ENCODE data around the gene SCRN3. TPM values are rescaled to one million over a fixed set of nuclear protein-coding genes. Genes with fewer than 3 reads are reported as not detected.
A peak's percentile ranks its signal among the peaks of the same experiment; 100 is the strongest.
"Not testable (repeated sequence)": the region's sequence is repeated elsewhere in the genome, so short reads cannot be mapped to it uniquely, and the experiment has no call there.

The SCRN3 gene
- total RNA-seq (ENCODE audit: low replicate concordance): 21.8 and 34.6 TPM in 2 replicates

- H3K4me3 ChIP-seq (ENCODE audit: low read depth, low read length): peak within 1 kb of the TSS; percentile 81
- peak; percentile 74 for DNase-seq (ENCODE audit: low read depth)
- TF ChIP-seq CTCF (IDR thresholded peaks at IDR 0.05; ENCODE audit: insufficient read depth, low read length): no peak
These were observed at the start of gene SCRN3 for GRCh38 chr2:174395284-174395968. SCRN3 (plus strand) TSS chr2:174395730; CDS start chr2:174398284, 2,554 bp downstream.

- peak; percentile 47 for TF ChIP-seq CTCF (IDR thresholded peaks at IDR 0.05; ENCODE audit: insufficient read depth, low read length)
- DNase-seq (ENCODE audit: low read depth): no peak
- no peak overlapping the region for H3K4me3 ChIP-seq (ENCODE audit: low read depth, low read length)
These were observed 45.5 kb upstream of the SCRN3 start for GRCh38 chr2:174350018-174350417.

- H3K4me3 ChIP-seq (ENCODE audit: low read depth, low read length): no peak overlapping the region
- DNase-seq (ENCODE audit: low read depth): no peak
- TF ChIP-seq CTCF (IDR thresholded peaks at IDR 0.05; ENCODE audit: insufficient read depth, low read length): no peak
These were observed 44.8 kb upstream of the SCRN3 start for GRCh38 chr2:174350593-174351181.

GRCh38 chr2:174353004-174353403, 42.5 kb upstream of the SCRN3 start:
- DNase-seq (ENCODE audit: low read depth): no peak
- H3K4me3 ChIP-seq (ENCODE audit: low read depth, low read length): no peak overlapping the region
- no peak for TF ChIP-seq CTCF (IDR thresholded peaks at IDR 0.05; ENCODE audit: insufficient read depth, low read length)

- TF ChIP-seq CTCF (IDR thresholded peaks at IDR 0.05; ENCODE audit: insufficient read depth, low read length): no peak
- no peak for DNase-seq (ENCODE audit: low read depth)
- H3K4me3 ChIP-seq (ENCODE audit: low read depth, low read length): no peak overlapping the region
These were observed 39.2 kb upstream of the SCRN3 start for GRCh38 chr2:174356347-174356746.

GRCh38 chr2:174359663-174360062, 35.9 kb upstream of the SCRN3 start:
- not testable (repeated sequence) for H3K4me3 ChIP-seq (ENCODE audit: low read depth, low read length); DNase-seq (ENCODE audit: low read depth)

- TF ChIP-seq CTCF (IDR thresholded peaks at IDR 0.05; ENCODE audit: insufficient read depth, low read length): no peak
- DNase-seq (ENCODE audit: low read depth): no peak
- no peak overlapping the region for H3K4me3 ChIP-seq (ENCODE audit: low read depth, low read length)
These were observed 32.6 kb upstream of the SCRN3 start for GRCh38 chr2:174362949-174363348.

- not testable (repeated sequence) for DNase-seq (ENCODE audit: low read depth); H3K4me3 ChIP-seq (ENCODE audit: low read depth, low read length)
These were observed 31.9 kb upstream of the SCRN3 start for GRCh38 chr2:174363492-174364225.

All from fibroblast of the aortic adventitia (primary cell).